ENCODE measurements around the gene NUP210.

The NUP210 gene

DNA sequence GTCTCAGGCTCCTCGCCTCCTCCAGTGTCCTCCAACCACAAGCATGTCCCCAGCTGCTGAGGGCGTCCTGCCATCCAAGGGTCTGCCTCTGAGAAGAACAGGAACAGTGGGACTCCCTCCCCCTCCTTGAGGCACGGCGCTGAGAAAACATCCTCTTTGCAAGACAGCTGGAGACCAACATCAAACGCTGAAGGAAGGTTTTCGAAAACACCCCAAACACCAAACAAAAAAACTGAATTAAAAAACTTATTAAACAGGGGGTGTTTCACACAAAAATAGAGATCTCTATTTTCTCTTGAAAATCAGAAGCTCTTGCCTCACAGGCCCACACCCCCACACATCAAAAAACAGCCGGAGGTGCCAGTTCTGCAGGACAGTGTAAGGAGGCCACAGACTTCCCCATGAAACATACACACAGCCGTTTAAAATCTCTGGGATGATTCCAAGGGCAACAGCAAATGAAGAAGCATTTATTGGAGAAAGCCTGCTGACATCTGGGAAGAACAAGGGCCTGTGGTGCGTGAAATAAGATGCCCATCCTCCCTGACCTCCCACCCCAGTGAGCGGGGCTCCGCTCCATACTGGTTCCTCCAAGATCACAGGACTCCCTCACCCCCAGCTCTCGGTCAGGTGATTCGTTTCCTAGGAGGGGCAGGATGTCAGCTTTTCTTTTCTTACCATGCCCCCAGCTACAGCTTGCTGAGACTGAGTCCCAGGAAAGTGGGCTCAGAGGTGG, 71.3 kb downstream of the NUP210 start:
- Histone ChIP-seq H3K4me2 (ENCODE audit: low read depth, low read length, poor library complexity, severe bottlenecking) (no peak overlapping the region), H3K79me2 (ENCODE audit: insufficient read depth, low read length) (no peaks in the 10 kb centered on the region), H4K20me1 (ENCODE audit: insufficient read depth, low read length, poor library complexity, severe bottlenecking) (no peaks in the 10 kb centered on the region), H2AFZ (ENCODE audit: low read length) (no peak overlapping the region), H3K9me3 (ENCODE audit: insufficient read depth, low read depth, low read length) (no peaks in the 10 kb centered on the region), H3F3A (ENCODE audit: low read depth) (no peaks in the 10 kb centered on the region), H3K36me3 (ENCODE audit: insufficient read depth, low read length) (peaks cover 90% of the 10 kb centered on the region), H3K4me3 (ENCODE audit: low read length, poor library complexity, severe bottlenecking) (no peak overlapping the region), H3K4me1 (ENCODE audit: insufficient read depth, low read length, poor library complexity, severe bottlenecking) (peaks cover 43% of the 10 kb centered on the region), H3K9ac (ENCODE audit: low read depth, low read length, poor library complexity, severe bottlenecking) (no peak overlapping the region), H3K9me2 (replicated peaks; ENCODE audit: low read depth, low read length) (no peaks in the 10 kb centered on the region), H3K27me3 (ENCODE audit: insufficient read depth, low read length, poor library complexity, severe bottlenecking) (no peaks in the 10 kb centered on the region)
- no peak for TF ChIP-seq EZH2phosphoT487 (IDR thresholded peaks at IDR 0.05; ENCODE audit: borderline replicate concordance)

- Histone ChIP-seq H3K36me3 (ENCODE audit: insufficient read depth, low read length) (peaks cover 84% of the 10 kb centered on the region), H3K4me3 (ENCODE audit: low read length, poor library complexity, severe bottlenecking) (no peak overlapping the region), H3K4me1 (ENCODE audit: insufficient read depth, low read length, poor library complexity, severe bottlenecking) (peaks cover 43% of the 10 kb centered on the region), H3K79me2 (ENCODE audit: insufficient read depth, low read length) (no peaks in the 10 kb centered on the region), H4K20me1 (ENCODE audit: insufficient read depth, low read length, poor library complexity, severe bottlenecking) (no peaks in the 10 kb centered on the region), H2AFZ (ENCODE audit: low read length) (no peak overlapping the region), H3K9me2 (replicated peaks; ENCODE audit: low read depth, low read length) (no peaks in the 10 kb centered on the region), H3K9ac (ENCODE audit: low read depth, low read length, poor library complexity, severe bottlenecking) (no peak overlapping the region), H3K27me3 (ENCODE audit: insufficient read depth, low read length, poor library complexity, severe bottlenecking) (no peaks in the 10 kb centered on the region), H3F3A (ENCODE audit: low read depth) (no peaks in the 10 kb centered on the region), H3K4me2 (ENCODE audit: low read depth, low read length, poor library complexity, severe bottlenecking) (no peak overlapping the region), H3K9me3 (ENCODE audit: insufficient read depth, low read depth, low read length) (no peaks in the 10 kb centered on the region)
- no peak for TF ChIP-seq EZH2phosphoT487 (IDR thresholded peaks at IDR 0.05; ENCODE audit: borderline replicate concordance)
- TF ChIP-seq, protein P1, sequence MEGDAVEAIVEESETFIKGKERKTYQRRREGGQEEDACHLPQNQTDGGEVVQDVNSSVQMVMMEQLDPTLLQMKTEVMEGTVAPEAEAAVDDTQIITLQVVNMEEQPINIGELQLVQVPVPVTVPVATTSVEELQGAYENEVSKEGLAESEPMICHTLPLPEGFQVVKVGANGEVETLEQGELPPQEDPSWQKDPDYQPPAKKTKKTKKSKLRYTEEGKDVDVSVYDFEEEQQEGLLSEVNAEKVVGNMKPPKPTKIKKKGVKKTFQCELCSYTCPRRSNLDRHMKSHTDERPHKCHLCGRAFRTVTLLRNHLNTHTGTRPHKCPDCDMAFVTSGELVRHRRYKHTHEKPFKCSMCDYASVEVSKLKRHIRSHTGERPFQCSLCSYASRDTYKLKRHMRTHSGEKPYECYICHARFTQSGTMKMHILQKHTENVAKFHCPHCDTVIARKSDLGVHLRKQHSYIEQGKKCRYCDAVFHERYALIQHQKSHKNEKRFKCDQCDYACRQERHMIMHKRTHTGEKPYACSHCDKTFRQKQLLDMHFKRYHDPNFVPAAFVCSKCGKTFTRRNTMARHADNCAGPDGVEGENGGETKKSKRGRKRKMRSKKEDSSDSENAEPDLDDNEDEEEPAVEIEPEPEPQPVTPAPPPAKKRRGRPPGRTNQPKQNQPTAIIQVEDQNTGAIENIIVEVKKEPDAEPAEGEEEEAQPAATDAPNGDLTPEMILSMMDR (conservative IDR thresholded peaks at IDR 0.05; ENCODE audit: low read length) = no peak
Measured at GRCh38 chr3:13348100-13348499, 72.0 kb downstream of the NUP210 start.

- no peaks in the 10 kb centered on the region for H4K20me1 ChIP-seq (ENCODE audit: insufficient read depth, low read length, poor library complexity, severe bottlenecking)
- H3K4me2 ChIP-seq (ENCODE audit: low read depth, low read length, poor library complexity, severe bottlenecking) = no peak overlapping the region
- no peaks in the 10 kb centered on the region for H3K79me2 ChIP-seq (ENCODE audit: insufficient read depth, low read length)
- peaks cover 42% of the 10 kb centered on the region for H3K4me1 ChIP-seq (ENCODE audit: insufficient read depth, low read length, poor library complexity, severe bottlenecking)
- H3K4me3 ChIP-seq (ENCODE audit: low read length, poor library complexity, severe bottlenecking) = no peak overlapping the region
- TF ChIP-seq, protein P1 (conservative IDR thresholded peaks at IDR 0.05; ENCODE audit: low read length) = no peak
- TF ChIP-seq EZH2phosphoT487 (IDR thresholded peaks at IDR 0.05; ENCODE audit: borderline replicate concordance) = no peak
- H3K27me3 ChIP-seq (ENCODE audit: insufficient read depth, low read length, poor library complexity, severe bottlenecking) = no peaks in the 10 kb centered on the region
- H2AFZ ChIP-seq (ENCODE audit: low read length) = no peak overlapping the region
- no peak overlapping the region for H3K9ac ChIP-seq (ENCODE audit: low read depth, low read length, poor library complexity, severe bottlenecking)
- H3K9me2 ChIP-seq (replicated peaks; ENCODE audit: low read depth, low read length) = no peaks in the 10 kb centered on the region
- H3K36me3 ChIP-seq (ENCODE audit: insufficient read depth, low read length) = peaks cover 84% of the 10 kb centered on the region
- no peaks in the 10 kb centered on the region for H3F3A ChIP-seq (ENCODE audit: low read depth)
- H3K9me3 ChIP-seq (ENCODE audit: insufficient read depth, low read depth, low read length) = no peaks in the 10 kb centered on the region
Measured at GRCh38 chr3:13347390-13347950, 72.7 kb downstream of the NUP210 start.
